Body of pancreas (tissue), 4 donors: ENCODE measurements around the gene MAP3K5.

ENCODE experiments used
- CTCF ChIP-seq, 7 experiments: fragments of 450-650 bp in 4 of 7; fragments of 200-600 bp in 3 of 7; sonication (generic) in 3 of 7; IDR thresholded peaks; one replicate each; pipeline ENCODE4 v1.5.1; 2016 to 2019; ENCODE audit warnings: antibody characterized with exemption in 7 of 7
- POLR2A ChIP-seq, 3 donors: fragments of 450-650 bp; IDR thresholded peaks; one replicate each; pipeline ENCODE4 v1.6.1; 2016; ENCODE audit warnings: antibody characterized with exemption in 3 of 3, mild to moderate bottlenecking in 2 of 3

- TF ChIP-seq POLR2A (IDR thresholded peaks at IDR 0.05) (no peak), CTCF (IDR thresholded peaks at IDR 0.05) (no peak)
Measured at GRCh38 chr6:136723780-136724179, 68.5 kb downstream of the MAP3K5 start.
